ENCODE measurements around the gene SDS. TPM values are rescaled to one million over a fixed set of nuclear protein-coding genes. Genes with fewer than 3 reads are reported as not detected.

The SDS gene
- total RNA-seq, 2 donors from 2014 or later = not detected

DNA sequence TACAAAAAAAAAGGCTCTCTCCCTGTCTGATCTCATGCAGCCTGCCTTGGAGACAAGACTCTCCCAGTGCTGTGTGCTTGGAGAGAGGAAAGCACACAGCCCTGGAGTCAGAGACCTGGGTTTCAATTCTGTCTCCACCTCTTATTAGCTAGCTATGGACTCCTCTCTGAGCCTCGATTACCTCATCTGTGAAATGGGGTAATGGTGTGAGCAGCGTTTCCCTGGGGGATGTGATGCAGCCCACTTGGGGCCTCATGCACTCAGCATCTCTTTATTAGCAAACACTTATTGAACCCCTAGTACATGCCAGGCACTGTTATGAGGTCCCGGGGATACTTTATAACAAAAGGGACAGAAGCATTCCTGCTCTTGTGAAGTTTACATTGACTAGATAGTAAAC is 12.5 kb downstream of the SDS start:
- ATAC-seq = no peak
- H3K36me3 Mint-ChIP-seq (ENCODE audit: low read depth) = no peaks in the 10 kb centered on the region

DNA sequence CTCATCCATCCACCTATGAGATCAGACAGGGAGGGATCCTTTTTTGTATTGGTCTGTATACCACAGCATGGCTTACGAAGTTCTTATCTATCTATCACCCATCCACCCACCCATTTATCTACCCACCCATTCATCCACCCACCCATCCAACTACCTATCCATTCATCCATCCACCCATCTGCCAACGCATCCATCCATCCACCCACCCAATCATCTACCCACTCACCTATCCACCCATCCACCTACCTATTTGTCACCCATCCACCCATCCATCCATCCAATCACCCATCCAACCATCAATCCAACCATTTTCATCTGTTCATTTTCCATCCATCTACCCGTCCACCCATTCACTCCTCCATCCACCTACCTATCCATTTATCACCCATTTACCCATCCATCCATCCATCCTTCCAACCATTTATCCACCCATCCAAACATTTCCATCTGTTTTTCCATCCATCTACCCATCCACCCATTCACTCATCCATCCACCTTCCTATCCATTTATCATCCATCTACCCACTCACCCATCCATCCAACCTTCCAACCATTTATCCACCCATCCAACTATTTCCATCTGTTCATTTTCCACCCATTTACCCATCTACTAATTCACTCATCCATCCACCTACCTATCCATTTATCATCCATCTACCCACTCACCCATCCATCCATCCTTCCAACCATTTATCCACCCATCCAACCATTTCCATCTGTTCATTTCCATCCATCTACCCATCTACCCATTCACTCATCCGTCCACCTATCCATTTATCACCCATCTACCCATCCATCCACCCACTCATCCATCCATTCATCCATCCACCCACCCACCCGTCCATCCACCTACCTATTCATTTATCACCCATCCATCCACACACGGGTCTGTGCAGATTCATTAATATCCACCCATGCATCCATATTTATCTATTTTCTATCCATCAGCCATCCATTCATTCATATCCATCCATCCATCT is 13.3 kb downstream of the SDS start:
- H3K4me3 Mint-ChIP-seq = no peak overlapping the region
- no peaks in the 10 kb centered on the region for H3K27me3 Mint-ChIP-seq
- no peaks in the 10 kb centered on the region for H3K4me1 Mint-ChIP-seq
- ATAC-seq = no peak
- no peaks in the 10 kb centered on the region for H3K9me3 ChIP-seq (ENCODE audit: control insufficient read depth, low read length, poor library complexity, severe bottlenecking)
- H3K27ac Mint-ChIP-seq = no peak overlapping the region
- peaks cover 2% of the 10 kb centered on the region for H3K36me3 Mint-ChIP-seq (ENCODE audit: low read depth)
- DNase-seq = no peak

More for the DNA sequence above, 12.5 kb downstream of the SDS start:
- H3K9me3 ChIP-seq (ENCODE audit: control insufficient read depth, low read length, poor library complexity, severe bottlenecking) = no peaks in the 10 kb centered on the region
- no peaks in the 10 kb centered on the region for H3K27me3 Mint-ChIP-seq
- no peak overlapping the region for H3K27ac Mint-ChIP-seq
- DNase-seq = no peak
- H3K4me3 Mint-ChIP-seq = no peak overlapping the region
- H3K4me1 Mint-ChIP-seq = no peaks in the 10 kb centered on the region

DNA sequence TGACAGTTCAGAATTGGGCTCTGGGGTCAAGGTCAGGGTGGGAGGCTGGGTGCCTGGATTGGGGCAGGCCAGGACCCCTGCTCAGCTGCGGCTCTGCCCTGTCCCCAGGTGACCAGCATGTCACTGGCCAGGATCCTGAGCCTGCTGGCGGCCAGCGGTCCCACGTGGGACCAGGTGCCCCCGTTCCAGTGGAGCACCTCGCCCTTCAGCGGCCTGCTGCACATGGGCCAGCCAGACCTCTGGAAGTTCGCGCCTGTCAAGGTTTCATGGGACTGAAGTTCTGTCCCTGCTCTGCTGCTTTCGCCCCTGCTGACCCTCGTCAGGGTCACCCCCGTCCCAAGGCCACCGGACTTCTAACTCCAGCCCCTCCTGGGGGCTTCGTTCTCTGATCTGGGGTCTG is 15.3 kb downstream of the SDS start:
- Mint-ChIP-seq H3K4me1 (peaks cover 2% of the 10 kb centered on the region), H3K36me3 (ENCODE audit: low read depth) (peaks cover 5% of the 10 kb centered on the region), H3K27ac (no peak overlapping the region), H3K4me3 (no peak overlapping the region), H3K27me3 (no peaks in the 10 kb centered on the region)
- ATAC-seq (no peak), DNase-seq (no peak)
- H3K9me3 ChIP-seq (ENCODE audit: control insufficient read depth, low read length, poor library complexity, severe bottlenecking) = no peaks in the 10 kb centered on the region

DNA sequence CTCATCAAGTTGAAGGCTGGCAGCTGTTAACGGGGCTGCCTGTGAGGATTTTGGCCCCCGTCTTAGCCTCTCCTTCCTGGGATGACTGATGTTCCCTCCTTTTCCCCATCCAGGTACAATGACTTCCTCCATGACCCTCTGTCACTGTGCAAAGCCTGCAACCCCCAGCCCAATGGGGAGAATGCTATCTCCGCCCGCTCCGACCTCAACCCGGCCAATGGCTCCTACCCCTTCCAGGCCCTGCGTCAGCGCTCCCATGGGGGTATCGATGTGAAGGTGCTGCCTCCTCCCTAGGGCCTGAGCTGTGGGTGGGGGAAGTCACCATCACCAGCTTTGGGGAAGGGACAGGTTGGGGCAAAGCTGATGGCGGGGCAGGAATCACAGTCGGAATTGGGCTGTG is 16.1 kb downstream of the SDS start:
- H3K27me3 Mint-ChIP-seq = no peaks in the 10 kb centered on the region
- H3K9me3 ChIP-seq (ENCODE audit: control insufficient read depth, low read length, poor library complexity, severe bottlenecking) = no peaks in the 10 kb centered on the region
- H3K4me1 Mint-ChIP-seq = peaks cover 2% of the 10 kb centered on the region
- H3K36me3 Mint-ChIP-seq (ENCODE audit: low read depth) = peaks cover 5% of the 10 kb centered on the region
- H3K27ac Mint-ChIP-seq = no peak overlapping the region
- ATAC-seq (no peak), DNase-seq (no peak)
- H3K4me3 Mint-ChIP-seq = no peak overlapping the region

DNA sequence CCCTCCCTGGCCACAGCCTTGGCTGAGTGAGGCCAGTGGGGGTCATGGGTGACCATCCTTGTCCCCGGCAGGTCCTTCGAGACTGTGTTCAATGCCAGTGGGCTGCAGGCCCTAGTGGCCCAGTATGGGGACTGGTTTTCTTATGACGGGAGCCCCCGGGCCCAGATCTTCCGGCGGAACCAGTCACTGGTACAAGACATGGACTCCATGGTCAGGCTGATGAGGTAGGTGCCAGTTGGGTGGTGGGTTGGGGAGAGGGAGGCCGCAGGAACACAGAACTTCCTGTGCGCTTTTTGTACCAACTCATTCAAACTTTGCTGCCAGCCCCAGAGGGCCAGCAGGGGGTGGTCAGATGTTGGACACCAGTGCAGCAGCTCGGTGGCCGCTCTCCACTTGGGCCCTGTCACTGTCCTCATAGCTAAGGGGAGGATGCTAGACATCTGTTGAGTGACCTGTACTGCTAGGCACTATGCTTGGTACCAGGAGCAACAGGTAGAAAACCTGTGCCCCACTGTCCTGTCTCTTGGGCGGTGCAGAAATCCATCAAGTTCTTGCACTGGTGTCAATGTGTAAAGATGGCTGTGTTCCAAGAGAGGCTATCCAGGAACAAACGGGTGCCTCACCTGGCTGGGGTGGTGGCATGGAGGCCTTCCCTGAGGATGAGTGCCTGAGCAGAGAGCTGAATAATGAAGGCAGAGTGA is 16.7 kb downstream of the SDS start:
- H3K27ac Mint-ChIP-seq = no peak overlapping the region
- no peak overlapping the region for H3K4me3 Mint-ChIP-seq
- no peak for ATAC-seq
- DNase-seq = no peak
- H3K9me3 ChIP-seq (ENCODE audit: control insufficient read depth, low read length, poor library complexity, severe bottlenecking) = no peaks in the 10 kb centered on the region
- H3K4me1 Mint-ChIP-seq = peaks cover 2% of the 10 kb centered on the region
- no peaks in the 10 kb centered on the region for H3K27me3 Mint-ChIP-seq
- peaks cover 5% of the 10 kb centered on the region for H3K36me3 Mint-ChIP-seq (ENCODE audit: low read depth)

DNA sequence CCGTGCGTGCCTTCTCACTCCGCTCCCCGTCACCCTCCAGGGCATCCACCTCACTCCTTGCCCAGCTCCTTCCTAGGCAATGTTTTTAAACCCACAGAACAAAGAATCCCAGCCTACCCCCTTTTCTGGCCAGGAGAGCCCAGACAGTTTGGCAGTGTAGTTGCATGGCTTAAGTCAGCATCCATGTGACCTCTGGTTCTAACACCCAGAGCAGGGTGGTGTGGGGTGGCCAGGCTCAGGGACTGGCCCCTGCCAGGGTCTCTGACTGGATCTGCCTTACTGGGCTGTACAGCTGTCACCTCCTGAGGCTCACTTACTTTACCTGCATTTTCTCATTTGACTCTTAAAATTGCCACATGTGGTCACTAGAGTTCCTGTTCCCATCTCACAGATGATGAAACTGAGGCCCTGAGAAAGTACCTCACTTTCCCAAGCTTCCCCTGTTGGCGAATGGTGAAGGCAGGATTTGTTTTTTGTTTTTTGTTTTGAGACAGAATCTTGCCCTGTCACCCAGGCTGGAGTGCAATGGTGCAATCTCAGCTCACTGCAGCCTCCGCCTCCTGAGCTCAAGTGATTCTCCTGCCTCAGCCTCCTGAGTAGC is 18.3 kb downstream of the SDS start:
- ATAC-seq = no peak
- no peak for DNase-seq
- H3K4me3 Mint-ChIP-seq = no peak overlapping the region
- peaks cover 2% of the 10 kb centered on the region for H3K4me1 Mint-ChIP-seq
- H3K27me3 Mint-ChIP-seq = no peaks in the 10 kb centered on the region
- H3K27ac Mint-ChIP-seq = peak overlapping the region; percentile 24
- H3K36me3 Mint-ChIP-seq (ENCODE audit: low read depth) = peaks cover 5% of the 10 kb centered on the region
- no peaks in the 10 kb centered on the region for H3K9me3 ChIP-seq (ENCODE audit: control insufficient read depth, low read length, poor library complexity, severe bottlenecking)

DNA sequence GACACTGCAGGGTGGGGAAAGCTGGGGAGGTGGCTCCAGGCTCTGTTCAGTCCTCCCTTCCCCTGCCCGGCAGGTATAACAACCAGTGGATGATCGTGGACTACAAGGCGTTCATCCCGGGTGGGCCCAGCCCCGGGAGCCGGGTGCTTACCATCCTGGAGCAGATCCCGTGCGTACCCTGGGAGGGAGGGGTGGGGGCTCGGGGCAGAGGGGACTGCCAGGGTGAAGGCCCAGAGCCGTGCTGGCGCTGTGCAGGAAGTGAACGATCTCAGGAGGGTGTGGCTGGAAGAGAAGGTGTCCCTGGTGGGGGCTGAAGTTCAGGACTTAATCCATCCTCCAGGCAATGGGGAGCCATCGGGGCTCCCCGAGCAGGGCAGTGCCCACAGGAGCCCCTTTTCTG is 18.9 kb downstream of the SDS start:
- H3K4me1 Mint-ChIP-seq = peaks cover 2% of the 10 kb centered on the region
- H3K27me3 Mint-ChIP-seq = no peaks in the 10 kb centered on the region
- ATAC-seq (no peak), DNase-seq (no peak)
- H3K9me3 ChIP-seq (ENCODE audit: control insufficient read depth, low read length, poor library complexity, severe bottlenecking) = no peaks in the 10 kb centered on the region
- H3K36me3 Mint-ChIP-seq (ENCODE audit: low read depth) = peaks cover 5% of the 10 kb centered on the region
- no peak overlapping the region for H3K4me3 Mint-ChIP-seq
- H3K27ac Mint-ChIP-seq = no peak overlapping the region

DNA sequence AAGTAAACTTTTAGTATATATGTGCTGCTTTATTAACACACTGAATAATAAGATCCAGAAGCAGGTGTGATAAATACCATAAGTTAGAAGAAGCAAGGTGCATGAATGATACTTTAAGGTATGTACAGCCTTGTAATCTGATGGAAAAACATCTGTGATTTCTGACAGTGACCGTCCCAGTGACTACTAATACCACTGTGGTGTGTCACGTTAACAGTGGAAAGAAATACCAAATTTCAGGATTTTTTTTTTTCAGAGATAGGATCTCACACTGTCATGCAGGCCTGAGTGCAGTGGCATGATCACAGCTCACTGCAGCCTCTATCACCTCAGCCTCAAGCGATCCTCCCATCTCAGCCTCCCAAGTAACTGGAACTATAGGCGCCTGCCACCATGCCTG is 21.5 kb downstream of the SDS start:
- Mint-ChIP-seq H3K4me3 (no peak overlapping the region), H3K4me1 (peaks cover 2% of the 10 kb centered on the region), H3K27ac (no peak overlapping the region), H3K27me3 (no peaks in the 10 kb centered on the region), H3K36me3 (ENCODE audit: low read depth) (peaks cover 5% of the 10 kb centered on the region)
- ATAC-seq (no peak), DNase-seq (no peak)
- H3K9me3 ChIP-seq (ENCODE audit: control insufficient read depth, low read length, poor library complexity, severe bottlenecking) = no peaks in the 10 kb centered on the region

DNA sequence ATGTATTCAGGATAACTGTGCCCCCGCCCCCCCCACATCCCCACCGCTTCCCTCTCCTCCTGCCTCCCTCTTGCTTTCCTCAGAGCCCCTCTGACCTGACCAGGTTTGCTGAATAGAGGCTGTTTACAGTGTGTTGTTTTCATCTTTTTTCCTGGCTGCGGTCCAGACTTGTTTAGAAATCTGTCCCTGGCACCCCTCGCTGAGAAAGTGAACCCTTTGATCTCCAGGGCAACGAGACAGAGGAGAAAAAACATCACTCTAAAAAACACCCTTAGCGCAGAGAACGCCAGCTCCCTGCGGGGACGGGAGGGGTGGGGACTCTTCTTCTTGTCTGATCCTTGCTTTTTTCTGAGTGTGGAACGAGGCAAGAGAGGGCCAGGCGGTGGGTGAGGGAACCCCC is 22.5 kb downstream of the SDS start:
- ATAC-seq (no peak), DNase-seq (no peak)
- H3K4me1 Mint-ChIP-seq = peaks cover 2% of the 10 kb centered on the region
- H3K36me3 Mint-ChIP-seq (ENCODE audit: low read depth) = peaks cover 5% of the 10 kb centered on the region
- no peaks in the 10 kb centered on the region for H3K27me3 Mint-ChIP-seq
- H3K27ac Mint-ChIP-seq = no peak overlapping the region
- no peak overlapping the region for H3K4me3 Mint-ChIP-seq
- H3K9me3 ChIP-seq (ENCODE audit: control insufficient read depth, low read length, poor library complexity, severe bottlenecking) = no peaks in the 10 kb centered on the region

DNA sequence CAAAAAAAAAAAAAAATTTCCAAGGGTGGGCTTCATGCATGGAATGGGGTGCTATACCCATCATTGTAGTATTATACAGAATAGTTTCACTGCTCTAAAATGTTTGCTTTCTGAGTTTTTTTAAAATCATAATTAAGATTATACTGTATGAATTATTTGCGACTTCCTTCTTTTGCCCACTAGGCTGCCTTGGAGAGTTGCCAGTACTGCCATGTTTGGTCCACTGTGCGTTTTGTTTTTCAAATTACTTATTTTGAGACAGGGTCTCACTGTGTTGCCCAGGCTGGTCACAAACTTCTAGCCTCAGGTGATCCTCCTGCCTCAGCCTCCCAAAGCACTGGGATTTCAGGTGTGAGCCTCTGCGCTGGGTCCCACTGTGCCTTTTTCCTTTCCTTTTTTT is 25.4 kb downstream of the SDS start:
- DNase-seq = no peak
- Mint-ChIP-seq H3K4me1 (peaks cover 2% of the 10 kb centered on the region), H3K27ac (no peak overlapping the region), H3K27me3 (no peaks in the 10 kb centered on the region), H3K4me3 (no peak overlapping the region), H3K36me3 (ENCODE audit: low read depth) (peaks cover 6% of the 10 kb centered on the region)
- ATAC-seq = no peak
- H3K9me3 ChIP-seq (ENCODE audit: control insufficient read depth, low read length, poor library complexity, severe bottlenecking) = no peaks in the 10 kb centered on the region

DNA sequence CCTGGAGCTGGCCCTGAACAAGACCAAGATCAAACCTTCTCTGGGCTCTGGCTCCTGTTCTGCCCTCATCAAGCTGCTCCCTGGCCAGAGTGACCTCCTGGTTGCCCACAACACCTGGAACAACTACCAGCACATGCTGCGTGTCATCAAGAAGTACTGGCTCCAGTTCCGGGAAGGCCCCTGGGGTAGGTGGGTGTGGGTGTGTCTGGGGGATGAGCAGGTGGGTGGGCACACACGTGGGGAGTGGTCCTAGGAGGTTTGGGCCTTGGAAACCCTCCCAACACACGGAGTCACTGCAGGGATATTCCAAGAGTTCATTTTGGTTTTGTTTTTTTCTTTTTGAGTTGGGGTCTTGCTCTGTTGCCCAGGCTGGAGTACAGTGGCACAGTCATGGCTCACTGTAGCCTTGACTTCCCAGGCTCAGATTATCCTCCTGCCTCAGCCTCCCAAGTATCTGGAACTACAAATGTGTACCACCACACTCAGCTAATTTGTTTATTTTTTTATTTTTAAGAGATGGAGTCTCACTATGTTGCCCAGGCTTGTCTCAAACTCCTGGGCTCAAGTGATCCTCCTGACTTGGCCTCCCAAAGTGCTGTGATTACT is 28.8 kb downstream of the SDS start:
- Mint-ChIP-seq H3K4me3 (no peak overlapping the region), H3K27me3 (no peaks in the 10 kb centered on the region), H3K36me3 (ENCODE audit: low read depth) (peaks cover 10% of the 10 kb centered on the region), H3K4me1 (peaks cover 6% of the 10 kb centered on the region), H3K27ac (no peak overlapping the region)
- no peaks in the 10 kb centered on the region for H3K9me3 ChIP-seq (ENCODE audit: control insufficient read depth, low read length, poor library complexity, severe bottlenecking)
- DNase-seq (no peak), ATAC-seq (no peak)

DNA sequence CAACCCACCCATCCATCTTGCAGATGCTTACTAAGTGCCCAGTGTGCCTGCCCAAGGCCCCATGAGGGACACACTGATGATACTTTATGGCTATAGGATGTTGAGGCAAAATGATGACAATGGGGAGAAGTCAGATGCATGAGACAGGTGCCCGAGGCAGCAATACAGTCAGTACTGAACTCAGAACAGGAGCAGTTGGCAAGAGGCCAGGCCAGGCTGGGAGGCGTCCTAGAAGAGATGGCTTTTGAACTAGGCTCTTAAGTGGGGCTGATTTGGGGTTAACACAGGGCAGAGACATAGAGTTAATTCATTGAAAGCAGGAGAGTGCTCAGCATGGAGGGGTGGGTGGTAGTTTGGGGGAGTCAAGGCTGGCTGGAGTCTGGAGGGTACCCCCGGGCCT is 29.7 kb downstream of the SDS start:
- H3K9me3 ChIP-seq (ENCODE audit: control insufficient read depth, low read length, poor library complexity, severe bottlenecking) = no peaks in the 10 kb centered on the region
- H3K27me3 Mint-ChIP-seq = no peaks in the 10 kb centered on the region
- no peak for ATAC-seq
- H3K4me1 Mint-ChIP-seq = peaks cover 6% of the 10 kb centered on the region
- H3K27ac Mint-ChIP-seq = no peak overlapping the region
- DNase-seq = no peak
- H3K4me3 Mint-ChIP-seq = no peak overlapping the region
- peaks cover 10% of the 10 kb centered on the region for H3K36me3 Mint-ChIP-seq (ENCODE audit: low read depth)

DNA sequence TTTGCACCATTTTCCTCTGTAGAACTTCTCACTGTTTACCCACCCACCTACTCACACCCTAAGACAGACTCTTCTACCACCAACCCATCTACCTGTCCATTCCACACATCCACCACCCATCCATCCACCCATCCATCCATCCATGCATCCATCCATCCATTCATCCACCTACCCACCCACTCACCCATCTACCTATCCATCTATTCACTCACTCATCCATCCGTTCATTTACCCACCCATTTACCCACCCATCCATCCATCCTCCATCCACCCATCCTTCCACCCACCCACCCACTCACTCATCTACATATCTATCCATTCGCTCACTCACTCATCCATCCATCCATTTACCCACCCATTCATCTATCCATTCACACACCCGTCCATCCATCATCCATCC is 30.2 kb downstream of the SDS start:
- ATAC-seq = no peak
- peaks cover 12% of the 10 kb centered on the region for H3K36me3 Mint-ChIP-seq (ENCODE audit: low read depth)

More for the DNA sequence above, 30.2 kb downstream of the SDS start:
- peaks cover 9% of the 10 kb centered on the region for H3K4me1 Mint-ChIP-seq
- no peaks in the 10 kb centered on the region for H3K9me3 ChIP-seq (ENCODE audit: control insufficient read depth, low read length, poor library complexity, severe bottlenecking)
- H3K27me3 Mint-ChIP-seq = no peaks in the 10 kb centered on the region
- H3K4me3 Mint-ChIP-seq = no peak overlapping the region
- no peak for DNase-seq
- H3K27ac Mint-ChIP-seq = no peak overlapping the region
